Ovary (tissue), 9 donors: ENCODE results near the gene CTLA4. TPM values are rescaled to one million over a fixed set of nuclear protein-coding genes. Genes with fewer than 3 reads are reported as not detected.

Experiments used
- DNase-seq, 5 donors: peaks; one replicate each; pipeline ENCODE4 v3.0.0-alpha.2; 2019 to 2020
- H3K27ac ChIP-seq, 2 donors: fragments of 200-600 bp; one replicate each; pipeline versions ENCODE4 v1.5.1 to v1.8.0; 2019 to 2022
- H3K27me3 ChIP-seq: fragments of 200-600 bp; one replicate; pipeline ENCODE4 v1.8.0; 2022
- H3K36me3 ChIP-seq: fragments of 200-600 bp; sonication (generic); one replicate; pipeline ENCODE4 v1.5.1; 2019
- H3K4me1 ChIP-seq: one replicate; pipeline ENCODE4 v1.8.1; 2013; ENCODE audit warnings: mild to moderate bottlenecking, moderate library complexity; ENCODE audit not compliant: insufficient read depth
- H3K4me3 ChIP-seq: fragments of 200-600 bp; sonication (generic); one replicate; pipeline ENCODE4 v1.5.1; 2017
- H3K9me3 ChIP-seq, 2 donors: fragments of 200-600 bp in 1 of 2; sonication (generic) in 1 of 2; one replicate each; pipeline versions ENCODE4 v1.5.1 to v1.8.1; 2013 to 2019; ENCODE audit warnings: mild to moderate bottlenecking in 1 of 2, moderate library complexity in 1 of 2
- CTCF ChIP-seq, 3 donors: fragments of 450-650 bp in 2 of 3; fragments of 200-600 bp in 1 of 3; IDR thresholded peaks; one replicate each; pipeline versions ENCODE4 v1.5.1 to v1.8.0; 2016 to 2022; ENCODE audit warnings: antibody characterized with exemption in 3 of 3, mild to moderate bottlenecking in 1 of 3
- EP300 ChIP-seq: sonication (generic); formaldehyde crosslinking; IDR thresholded peaks from one replicate; pipeline ENCODE4 v1.6.1; 2017; ENCODE audit warnings: antibody characterized with exemption
- POLR2A ChIP-seq: fragments of 450-650 bp; IDR thresholded peaks from one replicate; pipeline ENCODE4 v1.6.1; 2017; ENCODE audit warnings: antibody characterized with exemption, mild to moderate bottlenecking, moderate library complexity
- WGBS, 3 donors: extraction: QIAGEN DNeasy Blood & Tissue Kit in 1 of 3; methylation state at CpG; one replicate each; pipeline versions ENCODE4 v1.1.5 to v1.1.7; 2013 to 2017; 5-methylcytosine and 5-hydroxymethylcytosine counted together
- intact Hi-C, 4 donors: fragments of 100-400 bp; cut with DNase I; formaldehyde crosslinking; loops; one replicate each; pipeline versions ENCODE4 v1.11.0 to v1.15.1; 2022 to 2023
- polyA plus RNA-seq, 2 donors: library from polyadenylated mRNA; stranded (reverse); fragments of 200-250 nt in 1 of 2; fragments of 350-450 nt in 1 of 2; fragmentation: Illumina TruSeq in 1 of 2; extraction: RNeasy Lipid Tissue Mini Kit (QIAGEN cat#74804) in 1 of 2; gene quantifications; one replicate each; pipeline ENCODE4 v1.2.3, GENCODE V29; 2013 to 2014
- total RNA-seq, 7 donors: library from RNA; depleted of rRNA in 2 of 7; stranded (reverse); fragments of >200 nt in 2 of 7; fragmentation: NEBNext Ultra II Directional in 3 of 7; extraction: Animal tissue kit (Norgen Biotek cat#: 25700) in 3 of 7; gene quantifications; one replicate each; pipeline versions ENCODE4 v1.1.0 to v1.2.4, GENCODE V29; 2016 to 2023
- donor health status: DM: no; HTN: no; CAD: no; lungs with moderate emphysema.
- donor health status: DM: no; HTN: no; CAD: no.
- donor health status: Bipolar disorder and iron deficiency.
- donor health status: DM: yes; HTN: yes; CAD: no.
- donor health status: DM: no; HTN: no; CAD: no.
- donor health status: DM: yes; HTN: yes; CAD: no.

CTLA4 gene
- total and polyA plus RNA-seq, 9 donors: 0.04 to 0.51 (median 0.17) TPM; not detected in 6

GRCh38 chr2:203898657-203899056 lies 31.1 kb downstream of the CTLA4 start:
- Histone ChIP-seq H3K27ac (no peak overlapping the region), H3K4me1 (no peaks in the 10 kb centered on the region), H3K36me3 (no peaks in the 10 kb centered on the region), H3K9me3 (no peaks in the 10 kb centered on the region), H3K27me3 (no peaks in the 10 kb centered on the region), H3K4me3 (no peak overlapping the region)
- TF ChIP-seq CTCF (IDR thresholded peaks at IDR 0.05): no peak
- no peak for TF ChIP-seq POLR2A
- no peak for TF ChIP-seq EP300
- no peak for DNase-seq
- WGBS, 3 donors: 51 to 68% (median 61%) methylated on average over 2 of the region's 2 CpGs
- intact Hi-C loops: no loop called here

GRCh38 chr2:203900253-203900652 lies 32.7 kb downstream of the CTLA4 start:
- H3K36me3 ChIP-seq: no peaks in the 10 kb centered on the region
- 69 to 81% (median 70%) methylated on average over 2 of the region's 2 CpGs for WGBS, 3 donors
- no peaks in the 10 kb centered on the region for H3K4me1 ChIP-seq
- H3K27ac ChIP-seq: no peak overlapping the region
- H3K9me3 ChIP-seq: no peaks in the 10 kb centered on the region
- intact Hi-C loops: no loop called here
- no peak for DNase-seq
- no peak for TF ChIP-seq CTCF (IDR thresholded peaks at IDR 0.05)
- TF ChIP-seq POLR2A: no peak
- no peak for TF ChIP-seq EP300
- H3K27me3 ChIP-seq: no peaks in the 10 kb centered on the region
- no peak overlapping the region for H3K4me3 ChIP-seq

- intact Hi-C loops: no loop called here
- no peaks in the 10 kb centered on the region for H3K4me1 ChIP-seq
- 92 to 95% (median 92%) methylated on average over 4 of the region's 4 CpGs for WGBS, 3 donors
- H3K9me3 ChIP-seq: no peaks in the 10 kb centered on the region
- no peak for DNase-seq
- no peak overlapping the region for H3K4me3 ChIP-seq
- TF ChIP-seq POLR2A: no peak
- no peak for TF ChIP-seq EP300
- no peak for TF ChIP-seq CTCF (IDR thresholded peaks at IDR 0.05)
- H3K36me3 ChIP-seq: no peaks in the 10 kb centered on the region
- H3K27me3 ChIP-seq: no peaks in the 10 kb centered on the region
- no peak overlapping the region for H3K27ac ChIP-seq
These were observed 36.5 kb downstream of the CTLA4 start for GRCh38 chr2:203904022-203904421.

GRCh38 chr2:203905656-203906055 lies 38.1 kb downstream of the CTLA4 start:
- Histone ChIP-seq H3K27ac (no peak overlapping the region), H3K4me3 (no peak overlapping the region), H3K9me3 (no peaks in the 10 kb centered on the region), H3K4me1 (no peaks in the 10 kb centered on the region), H3K36me3 (no peaks in the 10 kb centered on the region), H3K27me3 (no peaks in the 10 kb centered on the region)
- DNase-seq: no peak
- intact Hi-C loops: no loop called here
- TF ChIP-seq CTCF (IDR thresholded peaks at IDR 0.05): no peak
- TF ChIP-seq EP300: no peak
- no peak for TF ChIP-seq POLR2A
